Fibroblast of mammary gland (primary cell): ENCODE results near the gene VPS54.

Source experiments
- DNase-seq: peaks from one replicate; pipeline ENCODE4 v3.0.0-alpha.2; 2010; ENCODE audit warnings: low read depth
- H3K4me3 ChIP-seq: 2 replicates; pipeline ENCODE4 v1.5.1; 2011; ENCODE audit warnings: low read depth, mild to moderate bottlenecking, low read length, moderate library complexity; ENCODE audit not compliant: control insufficient read depth
- TF ChIP-seq, protein P1 (sequence below): conservative IDR thresholded peaks from 2 replicates; pipeline ENCODE4 v1.5.1; 2011; ENCODE audit warnings: low read depth, low read length, inconsistent platforms; ENCODE audit not compliant: control insufficient read depth, insufficient read depth

Gene VPS54

DNA sequence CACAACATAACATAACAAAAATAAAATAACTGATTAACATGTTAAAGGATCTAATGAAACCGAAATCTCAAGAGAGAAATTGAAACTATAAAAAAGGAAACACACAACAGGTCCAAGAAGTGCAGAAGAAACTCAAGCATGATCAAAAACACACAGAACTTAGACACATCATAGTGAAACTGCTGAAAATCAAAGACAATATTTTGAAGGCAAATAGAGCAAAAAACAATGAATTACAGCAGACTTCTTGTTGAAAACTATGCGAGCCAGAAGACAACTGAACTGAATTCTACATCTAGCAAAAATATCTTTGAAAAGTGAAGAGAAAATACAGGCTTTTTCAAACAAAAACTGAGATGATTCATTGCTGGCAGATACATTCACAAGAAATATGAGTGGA is 116.2 kb downstream of the VPS54 start:
- no peak overlapping the region for H3K4me3 ChIP-seq
- TF ChIP-seq, protein P1, sequence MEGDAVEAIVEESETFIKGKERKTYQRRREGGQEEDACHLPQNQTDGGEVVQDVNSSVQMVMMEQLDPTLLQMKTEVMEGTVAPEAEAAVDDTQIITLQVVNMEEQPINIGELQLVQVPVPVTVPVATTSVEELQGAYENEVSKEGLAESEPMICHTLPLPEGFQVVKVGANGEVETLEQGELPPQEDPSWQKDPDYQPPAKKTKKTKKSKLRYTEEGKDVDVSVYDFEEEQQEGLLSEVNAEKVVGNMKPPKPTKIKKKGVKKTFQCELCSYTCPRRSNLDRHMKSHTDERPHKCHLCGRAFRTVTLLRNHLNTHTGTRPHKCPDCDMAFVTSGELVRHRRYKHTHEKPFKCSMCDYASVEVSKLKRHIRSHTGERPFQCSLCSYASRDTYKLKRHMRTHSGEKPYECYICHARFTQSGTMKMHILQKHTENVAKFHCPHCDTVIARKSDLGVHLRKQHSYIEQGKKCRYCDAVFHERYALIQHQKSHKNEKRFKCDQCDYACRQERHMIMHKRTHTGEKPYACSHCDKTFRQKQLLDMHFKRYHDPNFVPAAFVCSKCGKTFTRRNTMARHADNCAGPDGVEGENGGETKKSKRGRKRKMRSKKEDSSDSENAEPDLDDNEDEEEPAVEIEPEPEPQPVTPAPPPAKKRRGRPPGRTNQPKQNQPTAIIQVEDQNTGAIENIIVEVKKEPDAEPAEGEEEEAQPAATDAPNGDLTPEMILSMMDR: no peak
- peak; percentile 13 for DNase-seq

DNA sequence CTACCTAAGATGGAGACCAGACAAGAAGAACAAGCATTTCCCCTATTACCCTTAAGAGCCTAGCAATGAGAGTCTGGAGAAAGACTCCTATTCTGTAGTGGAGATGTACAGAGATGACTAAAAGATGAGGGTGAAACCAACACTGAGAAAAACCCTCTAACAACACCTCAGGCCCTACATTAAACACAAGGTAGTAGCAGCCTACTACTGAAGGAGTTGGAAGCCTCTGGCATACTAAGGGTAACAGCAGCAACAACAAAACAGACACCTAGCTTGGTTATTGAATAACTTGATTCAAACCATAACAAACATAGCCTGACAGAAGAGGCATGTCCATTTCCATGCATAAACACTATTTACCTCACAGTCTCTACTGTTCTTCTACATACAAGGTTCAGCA is 117.1 kb downstream of the VPS54 start:
- TF ChIP-seq, protein P1: no peak
- no peak for DNase-seq
- no peak overlapping the region for H3K4me3 ChIP-seq

DNA sequence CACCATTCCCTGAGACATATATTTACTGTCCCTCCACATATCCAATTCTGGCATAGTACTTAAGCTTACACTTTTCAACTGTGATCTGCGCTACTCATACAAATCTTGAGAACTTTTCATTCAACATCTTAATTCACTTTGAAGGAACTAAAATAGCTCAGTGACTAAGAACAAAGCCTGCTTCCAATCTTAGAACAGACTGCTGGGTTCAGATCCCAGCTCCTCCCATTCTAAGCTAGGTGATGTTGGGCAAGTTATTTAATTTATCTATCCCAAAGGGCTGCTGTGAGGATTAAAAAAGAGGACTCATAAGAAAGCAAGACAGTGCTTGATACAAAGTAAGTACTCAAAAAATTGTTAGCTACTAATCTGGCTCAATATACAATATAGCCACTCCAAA is 119.6 kb downstream of the VPS54 start:
- peak; percentile 28 for DNase-seq
- H3K4me3 ChIP-seq: no peak overlapping the region
- TF ChIP-seq, protein P1: no peak

DNA sequence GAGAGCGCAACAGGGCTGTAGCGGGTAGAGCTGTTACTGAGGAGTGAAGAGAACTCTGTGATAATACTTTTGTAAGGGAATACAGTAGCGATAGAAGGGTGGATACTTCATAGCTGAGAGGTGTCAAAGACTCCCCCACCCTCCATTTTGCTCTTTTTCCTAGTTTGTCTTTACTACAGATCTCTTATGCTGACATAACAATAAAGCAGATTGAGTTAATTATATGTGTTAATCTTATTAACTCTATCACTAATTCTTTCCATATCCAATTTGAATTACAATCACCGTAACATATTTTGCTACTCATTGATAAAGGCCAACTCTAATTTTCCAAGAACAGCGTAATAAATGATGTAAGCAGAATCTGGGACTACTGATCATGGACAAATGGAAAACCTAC is 120.4 kb downstream of the VPS54 start:
- TF ChIP-seq, protein P1: no peak
- DNase-seq: no peak
- no peak overlapping the region for H3K4me3 ChIP-seq

DNA sequence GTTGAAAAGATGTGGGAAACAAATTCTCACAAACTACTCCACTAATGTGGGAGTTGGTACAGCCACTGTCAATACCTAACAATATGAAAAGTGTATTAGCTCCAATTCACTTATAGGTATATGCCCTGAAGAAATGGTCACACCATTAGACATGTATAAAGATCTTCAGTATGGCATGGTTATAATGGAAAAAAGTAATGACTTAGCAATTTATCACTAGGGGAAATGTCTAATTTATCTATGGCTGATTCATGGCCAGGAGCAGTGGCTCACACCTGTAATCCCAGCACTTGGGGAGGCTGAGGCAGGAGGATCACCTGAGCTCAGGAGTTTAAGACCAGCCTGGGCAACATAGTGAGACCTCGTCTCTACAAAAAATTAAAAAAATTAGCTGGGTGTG is 125.1 kb downstream of the VPS54 start:
- TF ChIP-seq, protein P1: no peak
- no peak for DNase-seq
- H3K4me3 ChIP-seq: no peak overlapping the region

DNA sequence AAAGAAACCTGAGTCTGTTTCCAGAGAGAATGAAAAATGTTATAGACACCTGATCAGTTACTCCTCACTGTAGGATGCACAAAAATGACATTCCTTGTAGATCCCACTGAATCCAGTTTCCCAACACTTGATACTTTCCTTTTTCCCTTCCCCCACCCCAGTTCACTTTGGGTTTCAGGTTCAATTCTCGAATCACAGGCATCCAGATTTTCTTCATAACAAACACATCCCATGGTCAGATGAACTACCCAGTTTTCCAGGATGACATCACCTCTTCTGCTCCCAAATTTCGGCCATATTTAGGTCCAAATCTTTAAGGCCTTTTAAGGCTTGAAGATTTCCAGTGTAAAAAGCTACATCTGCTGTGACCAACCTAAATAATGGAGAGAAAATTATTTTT is 126.1 kb downstream of the VPS54 start:
- no peak for DNase-seq
- no peak overlapping the region for H3K4me3 ChIP-seq
- TF ChIP-seq, protein P1: no peak

DNA sequence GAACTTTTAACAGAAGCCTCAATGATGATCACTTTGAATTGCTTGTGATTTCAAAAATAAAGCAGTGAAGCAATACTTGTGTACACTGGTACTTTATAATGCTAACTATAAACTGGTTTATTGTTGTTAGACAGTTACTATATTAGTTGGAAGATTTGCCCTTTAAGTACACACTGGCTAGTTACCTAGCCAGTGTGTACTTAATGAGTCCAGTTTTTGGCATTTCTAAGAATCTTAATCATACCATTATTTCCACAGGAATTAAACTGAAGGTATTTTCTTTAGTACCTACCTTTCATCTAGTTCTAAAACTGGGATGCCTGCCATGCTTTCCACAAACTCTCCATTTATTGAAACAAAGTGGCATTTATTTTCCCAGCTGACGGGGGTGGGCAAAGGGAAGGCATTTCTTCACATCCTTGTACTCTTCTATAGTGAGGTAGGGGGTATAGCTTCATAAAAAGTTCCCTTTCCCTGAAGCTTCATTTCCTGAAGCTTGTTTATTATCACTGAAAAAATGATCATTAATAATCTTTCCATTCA is 127.7 kb downstream of the VPS54 start:
- TF ChIP-seq, protein P1: no peak
- H3K4me3 ChIP-seq: no peak overlapping the region
- no peak for DNase-seq
